Gastrocnemius medialis (tissue), 4 donors: ENCODE results near the gene SLC6A6. TPM values are rescaled to one million over a fixed set of nuclear protein-coding genes. Genes with fewer than 3 reads are reported as not detected.

Source experiments
- ATAC-seq, 2 donors: fragments of 150-250 bp; one replicate each; pipeline ENCODE4 v1.9.1; 2016
- DNase-seq, 2 donors: peaks; one replicate each; pipeline ENCODE4 v3.0.0-alpha.2; 2019
- H3K27ac ChIP-seq, 4 donors: fragments of 200-600 bp; sonication (generic); 1 replicate in 1 of 4; 2 replicates in 3 of 4; pipeline ENCODE4 v1.5.1; 2016 to 2018; ENCODE audit warnings: mild to moderate bottlenecking in 2 of 4, moderate library complexity in 1 of 4
- H3K27me3 ChIP-seq, 3 donors: fragments of 200-600 bp; sonication (generic) in 2 of 3; 1 replicate in 1 of 3; 2 replicates in 2 of 3; pipeline versions ENCODE4 v1.5.1 to v1.6.0; 2016 to 2019; ENCODE audit warnings: mild to moderate bottlenecking in 1 of 3, moderate library complexity in 1 of 3
- H3K36me3 ChIP-seq, 2 donors: fragments of 200-600 bp; sonication (generic) in 1 of 2; one replicate each; pipeline ENCODE4 v1.5.1; 2017 to 2018
- H3K4me1 ChIP-seq, 2 donors: fragments of 200-600 bp; sonication (generic) in 1 of 2; one replicate each; pipeline ENCODE4 v1.5.1; 2016 to 2017; ENCODE audit warnings: mild to moderate bottlenecking in 2 of 2
- H3K4me3 ChIP-seq, 4 donors: fragments of 200-600 bp; sonication (generic) in 3 of 4; 1 replicate in 1 of 4; 2 replicates in 3 of 4; pipeline ENCODE4 v1.5.1; 2016 to 2019; ENCODE audit warnings: mild to moderate bottlenecking in 2 of 4
- H3K9me3 ChIP-seq, 3 donors: fragments of 200-600 bp; sonication (generic) in 2 of 3; 1 replicate in 1 of 3; 2 replicates in 2 of 3; pipeline ENCODE4 v1.5.1; 2016 to 2019
- CTCF ChIP-seq, 5 experiments: fragments of 450-650 bp in 3 of 5; fragments of 200-600 bp in 2 of 5; sonication (generic) in 2 of 5; IDR thresholded peaks in 4 of 5; conservative IDR thresholded peaks in 1 of 5; 1 replicate in 4 of 5; 2 replicates in 1 of 5; pipeline ENCODE4 v1.5.1; 2016 to 2019; ENCODE audit warnings: antibody characterized with exemption in 5 of 5, mild to moderate bottlenecking in 3 of 5, moderate library complexity in 3 of 5
- POLR2A ChIP-seq, 2 donors: fragments of 450-650 bp; IDR thresholded peaks; one replicate each; pipeline ENCODE4 v1.6.1; 2017; ENCODE audit warnings: antibody characterized with exemption in 2 of 2, mild to moderate bottlenecking in 2 of 2, moderate library complexity in 2 of 2
- in situ Hi-C, 4 donors: fragments of 200-750 bp; cut with MboI; loops; one replicate each; pipeline versions ENCODE4 v1.15.0 to v1.8.0; 2017; ENCODE audit warnings: low sequenced_read_pairs in 4 of 4
- intact Hi-C: fragments of 100-400 bp; cut with DNase I; formaldehyde crosslinking; loops from one replicate; pipeline ENCODE4 v1.15.1; 2023; ENCODE audit warnings: low total_unique reads
- total RNA-seq, 4 donors: library from RNA; depleted of rRNA; stranded (reverse); fragments of >200 nt; gene quantifications; one replicate each; pipeline versions ENCODE4 v1.1.0 to v1.2.3, GENCODE V29; 2016

The SLC6A6 gene
- total RNA-seq, 4 donors from 2014 or later: 42.1 to 119 (median 88.7) TPM

- Histone ChIP-seq H3K4me3 (no peak overlapping the region), H3K27ac (peak overlapping the region; percentile 22 to 49 (median 29)), H3K9me3 (no peaks in the 10 kb centered on the region), H3K27me3 (no peaks in the 10 kb centered on the region), H3K4me1 (peaks cover 59 to 64% of the 10 kb centered on the region in 2 donors), H3K36me3 (peaks cover 0 to 7% of the 10 kb centered on the region in 2 donors)
- ATAC-seq: no peak
- in situ Hi-C loops: no loop called here
- no peak for DNase-seq
- no peak for TF ChIP-seq POLR2A (IDR thresholded peaks at IDR 0.05)
- no peak for TF ChIP-seq CTCF (IDR thresholded peaks at IDR 0.05 in 4 of 5, conservative IDR thresholded peaks at IDR 0.05 in 1 of 5)
- intact Hi-C loops: no loop called here
These were observed 36.5 kb downstream of the SLC6A6 start for GRCh38 chr3:14438929-14439328.

GRCh38 chr3:14439501-14440167, 37.2 kb downstream of the SLC6A6 start:
- Histone ChIP-seq H3K4me1 (peaks cover 52 to 57% of the 10 kb centered on the region in 2 donors), H3K36me3 (peaks cover 0 to 9% of the 10 kb centered on the region in 2 donors), H3K27ac (peak overlapping the region; percentile 14 to 49 (median 29)), H3K9me3 (no peaks in the 10 kb centered on the region), H3K27me3 (no peaks in the 10 kb centered on the region), H3K4me3 (no peak overlapping the region)
- DNase-seq: peak in 1 of 2 donors; percentile 44
- intact Hi-C loops: no loop called here
- TF ChIP-seq POLR2A (IDR thresholded peaks at IDR 0.05) (no peak), CTCF (IDR thresholded peaks at IDR 0.05 in 4 of 5, conservative IDR thresholded peaks at IDR 0.05 in 1 of 5) (no peak)
- no peak for ATAC-seq
- in situ Hi-C loops: no loop called here

GRCh38 chr3:14440168-14440518, 37.7 kb downstream of the SLC6A6 start:
- no peak for ATAC-seq
- TF ChIP-seq CTCF (IDR thresholded peaks at IDR 0.05 in 4 of 5, conservative IDR thresholded peaks at IDR 0.05 in 1 of 5) (no peak), POLR2A (IDR thresholded peaks at IDR 0.05) (no peak)
- in situ Hi-C loops (no loop called here), intact Hi-C loops (no loop called here)
- Histone ChIP-seq H3K27ac (peak overlapping the region; percentile 14 to 32 (median 28)), H3K4me1 (peaks cover 49 to 52% of the 10 kb centered on the region in 2 donors), H3K9me3 (no peaks in the 10 kb centered on the region), H3K36me3 (peaks cover 0 to 9% of the 10 kb centered on the region in 2 donors), H3K27me3 (no peaks in the 10 kb centered on the region), H3K4me3 (no peak overlapping the region)
- no peak for DNase-seq

GRCh38 chr3:14440531-14441239, 38.3 kb downstream of the SLC6A6 start:
- H3K27me3 ChIP-seq: no peaks in the 10 kb centered on the region
- peaks cover 0 to 13% of the 10 kb centered on the region in 2 donors for H3K36me3 ChIP-seq
- peak overlapping the region; percentile 26 to 49 (median 40) for H3K27ac ChIP-seq
- in situ Hi-C loops (no loop called here), intact Hi-C loops (no loop called here)
- TF ChIP-seq POLR2A (IDR thresholded peaks at IDR 0.05) (no peak), CTCF (IDR thresholded peaks at IDR 0.05 in 4 of 5, conservative IDR thresholded peaks at IDR 0.05 in 1 of 5) (no peak)
- H3K4me1 ChIP-seq: peaks cover 43 to 46% of the 10 kb centered on the region in 2 donors
- DNase-seq: no peak
- no peak overlapping the region for H3K4me3 ChIP-seq
- no peaks in the 10 kb centered on the region for H3K9me3 ChIP-seq
- peak; percentile 17 to 24 for ATAC-seq
